Skeletal muscle tissue (tissue), 4 donors: Measurements from ENCODE around the gene ZFP1. TPM values are rescaled to one million over a fixed set of nuclear protein-coding genes. Genes with fewer than 3 reads are reported as not detected.
A peak's percentile ranks its signal among the peaks of the same experiment; 100 is the strongest.

Experiments
- H3K27ac ChIP-seq: one replicate; pipeline ENCODE4 v1.7.0; 2013; ENCODE audit warnings: mild to moderate bottlenecking, low read depth, low read length, inconsistent platforms
- H3K27me3 ChIP-seq, 3 donors: one replicate each; pipeline ENCODE4 v1.7.0; 2013; ENCODE audit warnings: low read length in 3 of 3; ENCODE audit not compliant: control insufficient read depth in 3 of 3, insufficient read depth in 3 of 3
- H3K36me3 ChIP-seq, 3 donors: one replicate each; pipeline ENCODE4 v1.7.0; 2013; ENCODE audit warnings: low read length in 3 of 3; ENCODE audit not compliant: control insufficient read depth in 3 of 3, insufficient read depth in 3 of 3
- H3K4me1 ChIP-seq, 3 donors: one replicate each; pipeline ENCODE4 v1.7.0; 2013; ENCODE audit warnings: low read length in 3 of 3, mild to moderate bottlenecking in 3 of 3; ENCODE audit not compliant: control insufficient read depth in 3 of 3, insufficient read depth in 3 of 3
- H3K4me3 ChIP-seq, 3 donors: one replicate each; pipeline ENCODE4 v1.7.0; 2013; ENCODE audit warnings: low read length in 3 of 3
- H3K9ac ChIP-seq, 3 donors: one replicate each; pipeline ENCODE4 v1.7.0; 2013; ENCODE audit warnings: low read length in 3 of 3, mild to moderate bottlenecking in 3 of 3, moderate library complexity in 2 of 3, low read depth in 1 of 3
- H3K9me3 ChIP-seq, 3 donors: one replicate each; pipeline ENCODE4 v1.7.0; 2013; ENCODE audit warnings: low read length in 3 of 3; ENCODE audit not compliant: control insufficient read depth in 3 of 3
- total RNA-seq: library from RNA; depleted of rRNA; stranded (reverse); fragments of >200 nt; gene quantifications from one replicate; pipeline ENCODE4 v1.2.3, GENCODE V29; 2014
- donor health status: Osteomylitis.

The ZFP1 gene
- total RNA-seq, 1 donor from 2014 or later: 12.5 TPM

- H3K27me3 ChIP-seq: peaks cover 4 to 12% (median 8%) of the 10 kb centered on the region in 3 donors
- H3K4me1 ChIP-seq: no peaks in the 10 kb centered on the region
- no peaks in the 10 kb centered on the region for H3K9me3 ChIP-seq
- no peaks in the 10 kb centered on the region for H3K36me3 ChIP-seq
- no peak overlapping the region for H3K9ac ChIP-seq
- H3K4me3 ChIP-seq: no peak overlapping the region
- H3K27ac ChIP-seq: no peak overlapping the region
Measured at GRCh38 chr16:75189638-75190245, 41.4 kb downstream of the ZFP1 start.

- H3K4me3 ChIP-seq: no peak overlapping the region
- no peak overlapping the region for H3K27ac ChIP-seq
- H3K27me3 ChIP-seq: peaks cover 20 to 33% (median 21%) of the 10 kb centered on the region in 3 donors
- H3K9ac ChIP-seq: no peak overlapping the region
- no peaks in the 10 kb centered on the region for H3K36me3 ChIP-seq
- H3K4me1 ChIP-seq: no peaks in the 10 kb centered on the region
- no peaks in the 10 kb centered on the region for H3K9me3 ChIP-seq
Measured at GRCh38 chr16:75192606-75193264, 44.4 kb downstream of the ZFP1 start.

GRCh38 chr16:75193265-75193650, 44.9 kb downstream of the ZFP1 start:
- Histone ChIP-seq H3K9me3 (no peaks in the 10 kb centered on the region), H3K36me3 (no peaks in the 10 kb centered on the region), H3K9ac (no peak overlapping the region), H3K27ac (no peak overlapping the region), H3K4me3 (no peak overlapping the region), H3K4me1 (no peaks in the 10 kb centered on the region), H3K27me3 (peaks cover 26 to 38% (median 26%) of the 10 kb centered on the region in 3 donors)

GRCh38 chr16:75193730-75194444, 45.6 kb downstream of the ZFP1 start:
- H3K27ac ChIP-seq: no peak overlapping the region
- H3K4me3 ChIP-seq: no peak overlapping the region
- H3K9me3 ChIP-seq: no peaks in the 10 kb centered on the region
- no peaks in the 10 kb centered on the region for H3K36me3 ChIP-seq
- peaks cover 29 to 37% (median 29%) of the 10 kb centered on the region in 3 donors for H3K27me3 ChIP-seq
- H3K9ac ChIP-seq: no peak overlapping the region
- H3K4me1 ChIP-seq: no peaks in the 10 kb centered on the region

- Histone ChIP-seq H3K9me3 (no peaks in the 10 kb centered on the region), H3K27ac (no peak overlapping the region)
Measured at GRCh38 chr16:75195811-75196790, 47.8 kb downstream of the ZFP1 start.

GRCh38 chr16:75196836-75197235, 48.5 kb downstream of the ZFP1 start:
- Histone ChIP-seq H3K9ac (no peak overlapping the region), H3K36me3 (no peaks in the 10 kb centered on the region), H3K27me3 (peaks cover 21 to 28% (median 25%) of the 10 kb centered on the region in 3 donors)

More at GRCh38 chr16:75195811-75196790, 47.8 kb downstream of the ZFP1 start:
- H3K27me3 ChIP-seq: peaks cover 21 to 28% (median 25%) of the 10 kb centered on the region in 3 donors
- H3K9ac ChIP-seq: no peak overlapping the region
- no peak overlapping the region for H3K4me3 ChIP-seq
- H3K36me3 ChIP-seq: no peaks in the 10 kb centered on the region
- peaks cover 0 to 3% (median 2%) of the 10 kb centered on the region in 3 donors for H3K4me1 ChIP-seq

GRCh38 chr16:75197522-75198134, 49.3 kb downstream of the ZFP1 start:
- H3K27ac ChIP-seq: no peak overlapping the region
- H3K27me3 ChIP-seq: peaks cover 21 to 28% (median 25%) of the 10 kb centered on the region in 3 donors
- H3K4me1 ChIP-seq: peaks cover 0 to 4% (median 3%) of the 10 kb centered on the region in 3 donors
- no peak overlapping the region for H3K9ac ChIP-seq
- no peak overlapping the region for H3K4me3 ChIP-seq
- H3K36me3 ChIP-seq: no peaks in the 10 kb centered on the region
- H3K9me3 ChIP-seq: no peaks in the 10 kb centered on the region

More at GRCh38 chr16:75196836-75197235, 48.5 kb downstream of the ZFP1 start:
- H3K9me3 ChIP-seq: no peaks in the 10 kb centered on the region
- peaks cover 0 to 4% (median 3%) of the 10 kb centered on the region in 3 donors for H3K4me1 ChIP-seq
- no peak overlapping the region for H3K4me3 ChIP-seq
- no peak overlapping the region for H3K27ac ChIP-seq

GRCh38 chr16:75198135-75198600, 49.8 kb downstream of the ZFP1 start:
- no peaks in the 10 kb centered on the region for H3K36me3 ChIP-seq
- peaks cover 0 to 4% (median 3%) of the 10 kb centered on the region in 3 donors for H3K4me1 ChIP-seq
- peaks cover 21 to 28% (median 25%) of the 10 kb centered on the region in 3 donors for H3K27me3 ChIP-seq
- H3K9ac ChIP-seq: peak overlapping the region in 1 of 3 donors; percentile 16
- no peak overlapping the region for H3K4me3 ChIP-seq
- no peaks in the 10 kb centered on the region for H3K9me3 ChIP-seq
- no peak overlapping the region for H3K27ac ChIP-seq

- no peak overlapping the region for H3K9ac ChIP-seq
- peaks cover 12 to 14% (median 14%) of the 10 kb centered on the region in 3 donors for H3K27me3 ChIP-seq
- H3K4me1 ChIP-seq: peaks cover 0 to 4% (median 3%) of the 10 kb centered on the region in 3 donors
- H3K9me3 ChIP-seq: no peaks in the 10 kb centered on the region
- H3K4me3 ChIP-seq: no peak overlapping the region
- no peaks in the 10 kb centered on the region for H3K36me3 ChIP-seq
- no peak overlapping the region for H3K27ac ChIP-seq
Measured at GRCh38 chr16:75202069-75202590, 53.8 kb downstream of the ZFP1 start.
